Osteocyte (in vitro differentiated cells): Measurements from ENCODE around the gene R3HDM2. TPM values are rescaled to one million over a fixed set of nuclear protein-coding genes. Genes with fewer than 3 reads are reported as not detected.

Experiments
- DNase-seq: peaks from one replicate; pipeline ENCODE4 v3.0.0; 2021; ENCODE audit warnings: mixed read lengths; ENCODE audit not compliant: unreplicated experiment; ENCODE audit errors: extremely low spot score
- H3K27ac Mint-ChIP-seq: one replicate; pipeline ENCODE4 v1.8.0; 2021; ENCODE audit warnings: mild to moderate bottlenecking, mixed read lengths; ENCODE audit not compliant: unreplicated experiment
- H3K27me3 Mint-ChIP-seq: one replicate; pipeline ENCODE4 v1.8.0; 2021; ENCODE audit warnings: mixed read lengths; ENCODE audit not compliant: unreplicated experiment
- H3K36me3 Mint-ChIP-seq: one replicate; pipeline ENCODE4 v1.8.0; 2021; ENCODE audit warnings: mixed read lengths; ENCODE audit not compliant: unreplicated experiment
- H3K4me1 Mint-ChIP-seq: one replicate; pipeline ENCODE4 v1.8.0; 2021; ENCODE audit warnings: mixed read lengths; ENCODE audit not compliant: unreplicated experiment
- H3K4me3 Mint-ChIP-seq: one replicate; pipeline ENCODE4 v1.8.0; 2021; ENCODE audit warnings: mild to moderate bottlenecking, moderate library complexity, mixed read lengths; ENCODE audit not compliant: unreplicated experiment
- H3K9me3 Mint-ChIP-seq: one replicate; pipeline ENCODE4 v1.8.0; 2021; ENCODE audit warnings: mixed read lengths; ENCODE audit not compliant: unreplicated experiment
- CTCF ChIP-seq: fragments of 200-600 bp; sonication (generic); IDR thresholded peaks from 2 replicates; pipeline ENCODE4 v1.5.0; 2021; ENCODE audit warnings: antibody characterized with exemption, mild to moderate bottlenecking, moderate library complexity
- total RNA-seq: library from RNA; stranded (reverse); gene quantifications from 2 replicates; pipeline ENCODE4 v1.2.1, GENCODE V29; 2021

The R3HDM2 gene
- total RNA-seq, 1 donor from 2014 or later = 65.0 TPM

DNA sequence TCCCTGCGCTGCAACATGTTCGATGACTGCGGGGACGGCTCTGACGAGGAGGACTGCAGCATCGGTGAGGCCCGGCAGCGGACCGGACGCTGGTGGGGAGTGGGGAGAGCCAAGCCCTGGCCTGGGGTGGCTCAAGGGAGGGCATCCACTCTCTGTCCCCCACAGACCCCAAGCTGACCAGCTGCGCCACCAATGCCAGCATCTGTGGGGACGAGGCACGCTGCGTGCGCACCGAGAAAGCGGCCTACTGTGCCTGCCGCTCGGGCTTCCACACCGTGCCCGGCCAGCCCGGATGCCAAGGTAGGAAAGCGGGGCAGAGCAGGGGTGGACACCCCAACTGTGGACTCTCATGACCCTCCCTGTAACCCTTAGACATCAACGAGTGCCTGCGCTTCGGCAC, 225.7 kb downstream of the R3HDM2 start:
- Mint-ChIP-seq H3K27me3 (no peaks in the 10 kb centered on the region), H3K27ac (no peak overlapping the region)

DNA sequence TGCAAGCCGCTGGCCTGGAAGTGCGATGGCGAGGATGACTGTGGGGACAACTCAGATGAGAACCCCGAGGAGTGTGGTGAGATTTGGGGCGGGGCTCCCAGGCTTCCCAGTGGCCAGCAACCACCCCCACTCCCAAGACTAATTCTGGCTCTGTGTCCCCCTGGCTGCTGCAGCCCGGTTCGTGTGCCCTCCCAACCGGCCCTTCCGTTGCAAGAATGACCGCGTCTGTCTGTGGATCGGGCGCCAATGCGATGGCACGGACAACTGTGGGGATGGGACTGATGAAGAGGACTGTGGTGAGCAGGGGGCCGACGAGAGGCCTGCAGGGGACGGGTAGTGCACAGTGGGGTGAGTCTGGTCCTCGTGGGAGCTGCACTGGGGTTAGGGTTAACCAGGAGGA, 226.4 kb downstream of the R3HDM2 start:
- no peak for DNase-seq
- no peak overlapping the region for H3K4me3 Mint-ChIP-seq
- H3K27ac Mint-ChIP-seq = no peak overlapping the region
- H3K27me3 Mint-ChIP-seq = no peaks in the 10 kb centered on the region
- no peaks in the 10 kb centered on the region for H3K4me1 Mint-ChIP-seq
- TF ChIP-seq CTCF = no peak
- H3K36me3 Mint-ChIP-seq = peaks cover 49% of the 10 kb centered on the region
- no peaks in the 10 kb centered on the region for H3K9me3 Mint-ChIP-seq

More for the DNA sequence above, 225.7 kb downstream of the R3HDM2 start:
- H3K4me1 Mint-ChIP-seq = no peaks in the 10 kb centered on the region
- no peaks in the 10 kb centered on the region for H3K9me3 Mint-ChIP-seq
- DNase-seq = no peak
- H3K36me3 Mint-ChIP-seq = peaks cover 48% of the 10 kb centered on the region
- no peak for TF ChIP-seq CTCF
- H3K4me3 Mint-ChIP-seq = no peak overlapping the region

GRCh38 chr12:57203791-57204190, 227.1 kb downstream of the R3HDM2 start:
- H3K27ac Mint-ChIP-seq = no peak overlapping the region
- H3K4me3 Mint-ChIP-seq = no peak overlapping the region
- H3K27me3 Mint-ChIP-seq = no peaks in the 10 kb centered on the region
- H3K9me3 Mint-ChIP-seq = no peaks in the 10 kb centered on the region
- H3K36me3 Mint-ChIP-seq = peaks cover 52% of the 10 kb centered on the region
- no peak for DNase-seq
- H3K4me1 Mint-ChIP-seq = no peaks in the 10 kb centered on the region
- TF ChIP-seq CTCF = no peak

Other genes starting within 250 kb of the R3HDM2 start
- 62.6 and 63.8 TPM in 2 replicates for gene NXPH4, start 214.2 kb downstream of the R3HDM2 start, total RNA-seq
- gene SHMT2, start 201.3 kb downstream of the R3HDM2 start, total RNA-seq = 263 and 290 TPM in 2 replicates
- gene STAC3, start 179.9 kb downstream of the R3HDM2 start, total RNA-seq = 1.8 and 2.4 TPM in 2 replicates
- not detected in 2 replicates for gene INHBC, start 3.7 kb upstream of the R3HDM2 start, total RNA-seq
- gene INHBE, start 24.3 kb upstream of the R3HDM2 start, total RNA-seq = 1.0 and 1.3 TPM in 2 replicates
- gene GLI1, start 28.7 kb upstream of the R3HDM2 start, total RNA-seq = 3.5 and 7.7 TPM in 2 replicates
- 1.5 and 2.1 TPM in 2 replicates for gene ARHGAP9, start 48.8 kb upstream of the R3HDM2 start, total RNA-seq
- 364 and 401 TPM in 2 replicates for gene MARS1, start 57.0 kb upstream of the R3HDM2 start, total RNA-seq
- gene DDIT3, start 89.5 kb upstream of the R3HDM2 start, total RNA-seq = 89.9 and 95.7 TPM in 2 replicates
- 104 and 105 TPM in 2 replicates for gene MBD6, start 91.8 kb upstream of the R3HDM2 start, total RNA-seq
- 149 and 155 TPM in 2 replicates for gene DCTN2, start 116.1 kb upstream of the R3HDM2 start, total RNA-seq
- 0.43 and 0.73 TPM in 2 replicates for gene KIF5A, start 119.0 kb upstream of the R3HDM2 start, total RNA-seq
- gene PIP4K2C, start 160.1 kb upstream of the R3HDM2 start, total RNA-seq = 30.4 and 34.9 TPM in 2 replicates
- 26.5 and 29.9 TPM in 2 replicates for gene DTX3, start 173.8 kb upstream of the R3HDM2 start, total RNA-seq
- 25.8 and 27.6 TPM in 2 replicates for gene ARHGEF25, start 180.4 kb upstream of the R3HDM2 start, total RNA-seq
- gene B4GALNT1, start 202.2 kb upstream of the R3HDM2 start, total RNA-seq = 5.6 and 6.9 TPM in 2 replicates